Smooth muscle cell (in vitro differentiated cells): ENCODE results near the gene QRSL1. TPM values are rescaled to one million over a fixed set of nuclear protein-coding genes. Genes with fewer than 3 reads are reported as not detected.
A peak's percentile ranks its signal among the peaks of the same experiment; 100 is the strongest.

ENCODE experiments used
- DNase-seq: peaks from one replicate; lab custom pipeline; 2025; ENCODE audit not compliant: unreplicated experiment; lab: John Stamatoyannopoulos, UW
- H2AFZ ChIP-seq: fragments of 200-600 bp; sonication (generic); 2 replicates; pipeline ENCODE4 v1.6.0; 2016; ENCODE audit warnings: antibody characterized with exemption, low read depth, mild to moderate bottlenecking
- H3F3A ChIP-seq: fragments of 200-600 bp; sonication (generic); 2 replicates; pipeline ENCODE4 v1.6.0; 2017; ENCODE audit warnings: antibody characterized with exemption, low read depth
- H3K27ac ChIP-seq: fragments of 200-600 bp; sonication (generic); 2 replicates; pipeline ENCODE4 v1.5.1; 2016; ENCODE audit warnings: low read depth, mild to moderate bottlenecking
- H3K27me3 ChIP-seq: fragments of 200-600 bp; sonication (generic); 2 replicates; pipeline ENCODE4 v1.6.1; 2016; ENCODE audit warnings: low read depth, mild to moderate bottlenecking
- H3K36me3 ChIP-seq: fragments of 200-600 bp; sonication (generic); 2 replicates; pipeline ENCODE4 v1.5.1; 2016; ENCODE audit warnings: low read depth
- H3K4me1 ChIP-seq: fragments of 200-600 bp; sonication (generic); 2 replicates; pipeline ENCODE4 v1.5.1; 2016; ENCODE audit warnings: low read depth
- H3K4me2 ChIP-seq: fragments of 200-600 bp; sonication (generic); 2 replicates; pipeline ENCODE4 v1.6.0; 2016; ENCODE audit warnings: mild to moderate bottlenecking
- H3K4me3 ChIP-seq: fragments of 200-600 bp; sonication (generic); 2 replicates; pipeline ENCODE4 v1.5.1; 2016; ENCODE audit warnings: mild to moderate bottlenecking
- H3K79me2 ChIP-seq: fragments of 200-600 bp; sonication (generic); 2 replicates; pipeline ENCODE4 v1.6.0; 2016; ENCODE audit warnings: low read depth, mild to moderate bottlenecking
- H3K9ac ChIP-seq: fragments of 200-600 bp; sonication (generic); 2 replicates; pipeline ENCODE4 v1.6.0; 2016; ENCODE audit warnings: low read depth
- H3K9me3 ChIP-seq: fragments of 200-600 bp; sonication (generic); replicated peaks from 2 replicates; pipeline ENCODE4 v1.5.1; 2016; ENCODE audit warnings: low read depth
- H4K20me1 ChIP-seq: fragments of 200-600 bp; sonication (generic); 2 replicates; pipeline ENCODE4 v1.6.0; 2016; ENCODE audit warnings: low read depth
- CTCF ChIP-seq: fragments of 200-600 bp; sonication (generic); IDR thresholded peaks from 2 replicates; pipeline ENCODE4 v1.5.1; 2017; ENCODE audit warnings: borderline replicate concordance, mild to moderate bottlenecking, antibody characterized with exemption; ENCODE audit not compliant: insufficient read depth, poor library complexity, severe bottlenecking
- WGBS: methylation state at CpG from one replicate; pipeline ENCODE4 v1.1.7; 2016; ENCODE audit warnings: low lambda C conversion rate; 5-methylcytosine and 5-hydroxymethylcytosine counted together
- polyA plus RNA-seq: library from polyadenylated mRNA; unstranded; fragments of >200 nt; fragmentation: Nextera tagmentation; extraction: Ambion mirVana; gene quantifications from 2 replicates; pipeline ENCODE4 v1.2.1, GENCODE V29; 2016
- total RNA-seq: library from RNA; depleted of rRNA; stranded (reverse); fragments of >200 nt; gene quantifications from 2 replicates; pipeline ENCODE4 v1.2.3, GENCODE V29; 2014

Gene QRSL1
- total and polyA plus RNA-seq, 2 experiments from 2014 or later: 8.9 to 10.4 TPM

- Histone ChIP-seq H4K20me1 (no peaks in the 10 kb centered on the region), H3K4me3 (no peak overlapping the region), H3K9me3 (peaks cover 9% of the 10 kb centered on the region), H3K27ac (no peak overlapping the region), H3K4me1 (no peaks in the 10 kb centered on the region), H3K79me2 (no peaks in the 10 kb centered on the region), H3K27me3 (no peaks in the 10 kb centered on the region), H3F3A (no peaks in the 10 kb centered on the region), H3K4me2 (no peak overlapping the region), H3K36me3 (peaks cover 46% of the 10 kb centered on the region), H2AFZ (no peak overlapping the region), H3K9ac (no peak overlapping the region)
- no peak for TF ChIP-seq CTCF
- 81% methylated on average over 2 of the region's 2 CpGs for WGBS
- DNase-seq: no peak
These were observed 30.5 kb downstream of the QRSL1 start for GRCh38 chr6:106659859-106660258.

- no peak for DNase-seq
- H3K27ac ChIP-seq: peak overlapping the region; percentile 51
- H3K9ac ChIP-seq: no peak overlapping the region
- H3K79me2 ChIP-seq: no peaks in the 10 kb centered on the region
- H3K27me3 ChIP-seq: no peaks in the 10 kb centered on the region
- H4K20me1 ChIP-seq: no peaks in the 10 kb centered on the region
- H3K4me1 ChIP-seq: no peaks in the 10 kb centered on the region
- no peak overlapping the region for H2AFZ ChIP-seq
- H3F3A ChIP-seq: no peaks in the 10 kb centered on the region
- H3K9me3 ChIP-seq: peaks cover 9% of the 10 kb centered on the region
- no peak for TF ChIP-seq CTCF
- no peak overlapping the region for H3K4me3 ChIP-seq
- 80% methylated on average over 2 of the region's 2 CpGs for WGBS
- H3K4me2 ChIP-seq: no peak overlapping the region
- H3K36me3 ChIP-seq: peaks cover 30% of the 10 kb centered on the region
These were observed 33.1 kb downstream of the QRSL1 start for GRCh38 chr6:106662458-106662857.

GRCh38 chr6:106666282-106667021, 37.1 kb downstream of the QRSL1 start:
- no peak for TF ChIP-seq CTCF
- H4K20me1 ChIP-seq: no peaks in the 10 kb centered on the region

GRCh38 chr6:106667022-106667402, 37.6 kb downstream of the QRSL1 start:
- 94% methylated on average over 4 of the region's 4 CpGs for WGBS
- Histone ChIP-seq H3K9ac (no peak overlapping the region), H3K27ac (peak overlapping the region; percentile 45), H3K4me3 (no peak overlapping the region), H3K4me1 (no peaks in the 10 kb centered on the region), H3K9me3 (no peaks in the 10 kb centered on the region), H3F3A (no peaks in the 10 kb centered on the region), H3K79me2 (no peaks in the 10 kb centered on the region), H2AFZ (no peak overlapping the region), H3K36me3 (peaks cover 14% of the 10 kb centered on the region), H4K20me1 (no peaks in the 10 kb centered on the region), H3K4me2 (no peak overlapping the region), H3K27me3 (no peaks in the 10 kb centered on the region)
- TF ChIP-seq CTCF: no peak
- no peak for DNase-seq

More at GRCh38 chr6:106666282-106667021, 37.1 kb downstream of the QRSL1 start:
- H3K4me3 ChIP-seq: no peak overlapping the region
- H3F3A ChIP-seq: no peaks in the 10 kb centered on the region
- H3K27ac ChIP-seq: peak overlapping the region; percentile 45
- H3K36me3 ChIP-seq: peaks cover 14% of the 10 kb centered on the region
- 69% methylated on average over 6 of the region's 6 CpGs for WGBS
- H3K9ac ChIP-seq: no peak overlapping the region
- H3K4me1 ChIP-seq: no peaks in the 10 kb centered on the region
- DNase-seq: no peak
- H3K9me3 ChIP-seq: no peaks in the 10 kb centered on the region
- no peak overlapping the region for H3K4me2 ChIP-seq
- no peaks in the 10 kb centered on the region for H3K79me2 ChIP-seq
- H3K27me3 ChIP-seq: no peaks in the 10 kb centered on the region
- H2AFZ ChIP-seq: no peak overlapping the region
